Esophagus muscularis mucosa (tissue), 4 donors: Measurements from ENCODE around the gene NBAS. TPM values are rescaled to one million over a fixed set of nuclear protein-coding genes. Genes with fewer than 3 reads are reported as not detected.
"Not testable (repeated sequence)": the region's sequence is repeated elsewhere in the genome, so short reads cannot be mapped to it uniquely, and the experiment has no call there.

ENCODE experiments used
- DNase-seq: peaks from one replicate; pipeline ENCODE4 v3.0.0-alpha.2; 2017; ENCODE audit errors: extremely low spot score
- H3K27ac ChIP-seq, 4 donors: fragments of 200-600 bp; sonication (generic); replicated peaks in 1 of 4; 1 replicate in 3 of 4; 2 replicates in 1 of 4; pipeline ENCODE4 v1.5.1; 2016 to 2019; ENCODE audit warnings: mild to moderate bottlenecking in 1 of 4
- H3K27me3 ChIP-seq, 4 donors: fragments of 200-600 bp; sonication (generic); one replicate each; pipeline versions ENCODE4 v1.5.1 to v1.6.0; 2016 to 2019
- H3K36me3 ChIP-seq, 4 donors: fragments of 200-600 bp; sonication (generic); one replicate each; pipeline ENCODE4 v1.5.1; 2016 to 2019
- H3K4me1 ChIP-seq, 4 donors: fragments of 200-600 bp; sonication (generic); one replicate each; pipeline ENCODE4 v1.5.1; 2016 to 2019
- H3K4me3 ChIP-seq, 4 donors: fragments of 200-600 bp; sonication (generic); 1 replicate in 2 of 4; 2 replicates in 2 of 4; pipeline ENCODE4 v1.5.1; 2016 to 2019; ENCODE audit warnings: mild to moderate bottlenecking in 4 of 4, moderate library complexity in 1 of 4
- H3K9me3 ChIP-seq, 4 donors: fragments of 200-600 bp; sonication (generic); 1 replicate in 3 of 4; 2 replicates in 1 of 4; pipeline ENCODE4 v1.5.1; 2016 to 2019
- CTCF ChIP-seq, 3 experiments: fragments of 200-600 bp in 2 of 3; fragments of 450-650 bp in 1 of 3; sonication (generic) in 2 of 3; IDR thresholded peaks; one replicate each; pipeline ENCODE4 v1.5.1; 2017 to 2019; ENCODE audit warnings: antibody characterized with exemption in 3 of 3, mild to moderate bottlenecking in 2 of 3, moderate library complexity in 1 of 3
- EP300 ChIP-seq: sonication (generic); formaldehyde crosslinking; IDR thresholded peaks from one replicate; pipeline ENCODE4 v1.6.1; 2017; ENCODE audit warnings: antibody characterized with exemption
- POLR2A ChIP-seq: fragments of 450-650 bp; IDR thresholded peaks from one replicate; pipeline ENCODE4 v1.6.1; 2017; ENCODE audit warnings: antibody characterized with exemption, moderate library complexity, mild to moderate bottlenecking, low read depth
- POLR2AphosphoS5 ChIP-seq, 2 donors: sonication (generic); formaldehyde crosslinking; IDR thresholded peaks; one replicate each; pipeline ENCODE4 v1.6.1; 2017; ENCODE audit warnings: antibody characterized with exemption in 2 of 2
- WGBS: methylation state at CpG from one replicate; pipeline ENCODE4 v1.1.5; 2018; 5-methylcytosine and 5-hydroxymethylcytosine counted together
- intact Hi-C: fragments of 100-400 bp; cut with DNase I; formaldehyde crosslinking; loops from one replicate; pipeline ENCODE4 v1.15.1; 2023
- total RNA-seq, 4 donors: library from RNA; depleted of rRNA; stranded (reverse); fragments of >200 nt; gene quantifications; one replicate each; pipeline versions ENCODE4 v1.1.0 to v1.2.1, GENCODE V29; 2016

NBAS gene
- total RNA-seq, 4 donors from 2014 or later = 39.2 to 43.6 (median 42.0) TPM

GRCh38 chr2:15520346-15520745 is 40.8 kb downstream of the NBAS start:
- H3K27me3 ChIP-seq = no peaks in the 10 kb centered on the region
- TF ChIP-seq POLR2A = no peak
- TF ChIP-seq CTCF (IDR thresholded peaks at IDR 0.05) = no peak
- no peak for TF ChIP-seq POLR2AphosphoS5 (IDR thresholded peaks at IDR 0.05)
- no peak for TF ChIP-seq EP300
- no peak overlapping the region for H3K4me3 ChIP-seq
- H3K9me3 ChIP-seq = no peaks in the 10 kb centered on the region
- no peaks in the 10 kb centered on the region for H3K4me1 ChIP-seq
- H3K27ac ChIP-seq = no peak overlapping the region
- DNase-seq = no peak
- 98% methylated on average over 5 of the region's 5 CpGs for WGBS
- intact Hi-C loops = no loop called here
- peaks cover 0 to 49% (median 15%) of the 10 kb centered on the region in 4 donors for H3K36me3 ChIP-seq

- H3K4me3 ChIP-seq, H3K9me3 ChIP-seq, DNase-seq, H3K27me3 ChIP-seq, H3K4me1 ChIP-seq, intact Hi-C loops, H3K27ac ChIP-seq: not testable (repeated sequence)
- H3K36me3 ChIP-seq = peaks cover 0 to 48% (median 6%) of the 10 kb centered on the region in 4 donors
- 98% methylated on average over 3 of the region's 3 CpGs for WGBS
These were observed 42.4 kb downstream of the NBAS start for GRCh38 chr2:15518759-15519158.

DNA sequence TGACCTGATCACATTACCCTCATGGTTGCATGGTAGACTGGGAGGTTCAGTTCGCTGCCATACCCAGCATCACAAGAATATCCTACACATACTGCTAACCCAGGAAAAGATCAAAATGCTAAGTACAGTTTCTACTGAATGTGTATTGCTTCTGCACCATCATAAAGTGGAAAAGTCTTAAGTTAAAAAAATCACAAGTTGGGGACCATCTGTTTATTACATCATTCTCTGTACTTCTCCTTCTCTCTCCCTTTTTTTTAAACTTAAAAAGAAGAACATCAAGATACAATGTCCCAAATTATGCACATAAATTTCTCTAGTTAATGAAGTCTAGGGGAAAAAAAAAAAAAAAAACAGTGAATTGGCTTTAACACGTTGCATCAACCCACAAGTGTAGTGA is 43.3 kb downstream of the NBAS start:
- peaks cover 0 to 46% (median 0%) of the 10 kb centered on the region in 4 donors for H3K36me3 ChIP-seq
- H3K9me3 ChIP-seq = no peaks in the 10 kb centered on the region
- no peaks in the 10 kb centered on the region for H3K27me3 ChIP-seq
- no peaks in the 10 kb centered on the region for H3K4me1 ChIP-seq
- 87% methylated on average over 2 of the region's 2 CpGs for WGBS
- no peak overlapping the region for H3K4me3 ChIP-seq
- TF ChIP-seq EP300 (no peak), CTCF (IDR thresholded peaks at IDR 0.05) (no peak), POLR2AphosphoS5 (IDR thresholded peaks at IDR 0.05) (no peak), POLR2A (no peak)
- H3K27ac ChIP-seq = no peak overlapping the region
- no peak for DNase-seq
- intact Hi-C loops = no loop called here

DNA sequence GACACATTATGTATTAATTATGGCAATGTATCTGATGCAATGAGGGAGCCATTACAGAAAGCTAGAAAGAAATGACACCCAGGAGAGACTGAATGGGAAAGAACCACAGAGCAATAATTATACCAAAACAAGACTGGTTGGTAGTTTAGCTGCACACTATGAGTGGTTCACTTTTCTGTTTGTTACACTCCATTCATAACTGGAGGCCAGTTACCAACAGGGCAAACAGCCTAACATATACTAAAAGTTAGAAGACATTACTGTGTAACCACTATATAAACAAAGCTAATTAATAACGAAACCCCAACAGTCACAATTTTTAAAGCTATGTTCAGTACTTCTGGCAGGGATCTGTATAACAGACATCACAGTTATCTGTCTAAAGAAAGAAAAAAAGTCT is 49.4 kb downstream of the NBAS start:
- H3K27me3 ChIP-seq = no peaks in the 10 kb centered on the region
- H3K4me1 ChIP-seq = no peaks in the 10 kb centered on the region
- peaks cover 13 to 79% (median 27%) of the 10 kb centered on the region in 4 donors for H3K36me3 ChIP-seq
- no peak for TF ChIP-seq EP300
- intact Hi-C loops = no loop called here
- H3K27ac ChIP-seq = no peak overlapping the region
- no peaks in the 10 kb centered on the region for H3K9me3 ChIP-seq
- H3K4me3 ChIP-seq = no peak overlapping the region
- DNase-seq = no peak
- 79% methylated on average over 1 of the region's 1 CpG for WGBS

- DNase-seq = no peak
- H3K9me3 ChIP-seq = no peaks in the 10 kb centered on the region
- WGBS = 96% methylated on average over 1 of the region's 1 CpG
- no peak overlapping the region for H3K27ac ChIP-seq
- peaks cover 13 to 74% (median 27%) of the 10 kb centered on the region in 4 donors for H3K36me3 ChIP-seq
- no peaks in the 10 kb centered on the region for H3K4me1 ChIP-seq
- H3K27me3 ChIP-seq = no peaks in the 10 kb centered on the region
- intact Hi-C loops = no loop called here
- no peak overlapping the region for H3K4me3 ChIP-seq
- TF ChIP-seq EP300 (no peak), POLR2A (no peak), CTCF (IDR thresholded peaks at IDR 0.05) (no peak), POLR2AphosphoS5 (IDR thresholded peaks at IDR 0.05) (no peak)
These were observed 50.6 kb downstream of the NBAS start for GRCh38 chr2:15510552-15510951.

DNA sequence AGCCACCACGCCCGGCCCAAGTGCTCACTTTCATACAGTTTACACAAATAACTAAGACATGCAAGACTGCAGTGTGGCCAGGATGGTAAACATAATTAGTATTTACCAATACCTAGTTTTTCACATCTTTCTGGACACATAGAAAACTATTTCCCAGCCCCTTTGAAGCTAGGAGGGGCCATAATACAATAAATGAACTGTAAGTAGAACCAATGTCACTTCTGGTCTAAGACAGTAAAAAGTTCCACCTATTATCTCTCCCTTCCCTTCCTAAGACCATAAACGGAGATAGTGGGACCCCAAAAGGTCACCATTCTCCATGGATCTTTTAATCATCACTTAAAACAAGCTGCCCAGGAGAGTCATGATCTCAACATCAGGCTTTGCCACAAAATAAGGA is 51.0 kb downstream of the NBAS start:
- DNase-seq = no peak
- no peak overlapping the region for H3K4me3 ChIP-seq
- no peaks in the 10 kb centered on the region for H3K4me1 ChIP-seq
- TF ChIP-seq POLR2AphosphoS5 (IDR thresholded peaks at IDR 0.05) (no peak), CTCF (IDR thresholded peaks at IDR 0.05) (no peak), EP300 (no peak), POLR2A (no peak)
- no peak overlapping the region for H3K27ac ChIP-seq
- intact Hi-C loops = no loop called here
- no peaks in the 10 kb centered on the region for H3K27me3 ChIP-seq
- H3K9me3 ChIP-seq = no peaks in the 10 kb centered on the region
- peaks cover 13 to 72% (median 27%) of the 10 kb centered on the region in 4 donors for H3K36me3 ChIP-seq
- WGBS = 98% methylated on average over 3 of the region's 3 CpGs
